Measurements from ENCODE around the gene TIMM8A.
"Not testable (repeated sequence)": the region's sequence is repeated elsewhere in the genome, so short reads cannot be mapped to it uniquely, and the experiment has no call there.

TIMM8A gene

GRCh38 chrX:101360390-101360789 is 11.8 kb upstream of the TIMM8A start:
- TF ChIP-seq CTCF (IDR thresholded peaks at IDR 0.05; ENCODE audit: insufficient read depth, low read depth, low read length, missing control alignments) = no peak
- H3K4me3 ChIP-seq (ENCODE audit: low read depth, low read length) = no peak overlapping the region
- no peak for DNase-seq (ENCODE audit: low read depth)

GRCh38 chrX:101359966-101360365 is 11.4 kb upstream of the TIMM8A start:
- H3K4me3 ChIP-seq (ENCODE audit: low read depth, low read length) = no peak overlapping the region
- DNase-seq (ENCODE audit: low read depth) = no peak
- TF ChIP-seq CTCF (IDR thresholded peaks at IDR 0.05; ENCODE audit: insufficient read depth, low read depth, low read length, missing control alignments) = no peak

GRCh38 chrX:101357166-101357795 is 8.7 kb upstream of the TIMM8A start:
- DNase-seq (ENCODE audit: low read depth) = peak; percentile 13
- peak; percentile 15 for TF ChIP-seq CTCF (IDR thresholded peaks at IDR 0.05; ENCODE audit: insufficient read depth, low read depth, low read length, missing control alignments)
- no peak overlapping the region for H3K4me3 ChIP-seq (ENCODE audit: low read depth, low read length)

- no peak for DNase-seq (ENCODE audit: low read depth)
- TF ChIP-seq CTCF (IDR thresholded peaks at IDR 0.05; ENCODE audit: insufficient read depth, low read depth, low read length, missing control alignments) = no peak
- H3K4me3 ChIP-seq (ENCODE audit: low read depth, low read length) = peak overlapping the region; percentile 86
Observed at GRCh38 chrX:101349193-101349562, 636 bp upstream of the TIMM8A start.

GRCh38 chrX:101347859-101348451 is 587 bp downstream of the TIMM8A start:
- peak overlapping the region; percentile 86 for H3K4me3 ChIP-seq (ENCODE audit: low read depth, low read length)
- no peak for DNase-seq (ENCODE audit: low read depth)
- TF ChIP-seq CTCF (IDR thresholded peaks at IDR 0.05; ENCODE audit: insufficient read depth, low read depth, low read length, missing control alignments) = no peak

GRCh38 chrX:101337776-101338271 is 10.7 kb downstream of the TIMM8A start:
- TF ChIP-seq CTCF (IDR thresholded peaks at IDR 0.05; ENCODE audit: insufficient read depth, low read depth, low read length, missing control alignments) = no peak
- DNase-seq (ENCODE audit: low read depth) = no peak
- H3K4me3 ChIP-seq (ENCODE audit: low read depth, low read length) = no peak overlapping the region

- DNase-seq (ENCODE audit: low read depth); H3K4me3 ChIP-seq (ENCODE audit: low read depth, low read length): not testable (repeated sequence)
Observed at GRCh38 chrX:101334310-101334709, 14.2 kb downstream of the TIMM8A start.

GRCh38 chrX:101326600-101326999 is 21.9 kb downstream of the TIMM8A start:
- not testable (repeated sequence) for H3K4me3 ChIP-seq (ENCODE audit: low read depth, low read length); DNase-seq (ENCODE audit: low read depth)
